ENCODE data around the gene CERS6. TPM values are rescaled to one million over a fixed set of nuclear protein-coding genes. Genes with fewer than 3 reads are reported as not detected.

Gene CERS6
- total and polyA plus RNA-seq, 2 of the 8 experiments (the other 6 are each of a cell fraction or from before 2014, with no cell fraction given), result 6.8 to 28.2 TPM

- H3K14ac ChIP-seq (ENCODE audit: insufficient read length), result no peak overlapping the region
- CTCF ChIA-PET (ENCODE audit: partially characterized antibody), result interaction anchor here (0.8 to 1.8 kb wide), 5 partner anchors 9 to 84 kb away, joined by 3 to 5 read pairs (median 3); no protein-coding TSS in a partner anchor
- no peak overlapping the region for H2BK15ac ChIP-seq (ENCODE audit: low read length)
- H3K79me1 ChIP-seq (ENCODE audit: low read depth, low read length), result no peaks in the 10 kb centered on the region
- H3K23me2 ChIP-seq (ENCODE audit: low read depth, low read length), result no peaks in the 10 kb centered on the region
- no peak overlapping the region for H3K23ac ChIP-seq (ENCODE audit: insufficient read length)
- no peak overlapping the region for H2BK5ac ChIP-seq (ENCODE audit: low read depth, low read length)
- TF ChIP-seq CTBP2 (IDR thresholded peaks at IDR 0.05; ENCODE audit: borderline replicate concordance, insufficient read depth, insufficient read length, low read length) (no peak), CBX5 (IDR thresholded peaks at IDR 0.05; ENCODE audit: low read depth, low read length) (no peak), SIN3A (conservative IDR thresholded peaks at IDR 0.05 in 1 of 2, IDR thresholded peaks at IDR 0.05 in 1 of 2; ENCODE audit: low read depth in 1 of 2, low read length in 2 of 2) (no peak), FOSL1 (IDR thresholded peaks at IDR 0.05; ENCODE audit: insufficient read depth, low read depth, low read length) (no peak), POU5F1 (IDR thresholded peaks at IDR 0.05; ENCODE audit: low read depth, low read length) (no peak), CHD2 (IDR thresholded peaks at IDR 0.05; ENCODE audit: low read length) (no peak), ATF3 (IDR thresholded peaks at IDR 0.05; ENCODE audit: insufficient read depth, low read depth, low read length) (no peak), SP2 (IDR thresholded peaks at IDR 0.05; ENCODE audit: low read length) (no peak), KDM5A (IDR thresholded peaks at IDR 0.05; ENCODE audit: low read length) (no peak)
- TF ChIP-seq, protein P1, sequence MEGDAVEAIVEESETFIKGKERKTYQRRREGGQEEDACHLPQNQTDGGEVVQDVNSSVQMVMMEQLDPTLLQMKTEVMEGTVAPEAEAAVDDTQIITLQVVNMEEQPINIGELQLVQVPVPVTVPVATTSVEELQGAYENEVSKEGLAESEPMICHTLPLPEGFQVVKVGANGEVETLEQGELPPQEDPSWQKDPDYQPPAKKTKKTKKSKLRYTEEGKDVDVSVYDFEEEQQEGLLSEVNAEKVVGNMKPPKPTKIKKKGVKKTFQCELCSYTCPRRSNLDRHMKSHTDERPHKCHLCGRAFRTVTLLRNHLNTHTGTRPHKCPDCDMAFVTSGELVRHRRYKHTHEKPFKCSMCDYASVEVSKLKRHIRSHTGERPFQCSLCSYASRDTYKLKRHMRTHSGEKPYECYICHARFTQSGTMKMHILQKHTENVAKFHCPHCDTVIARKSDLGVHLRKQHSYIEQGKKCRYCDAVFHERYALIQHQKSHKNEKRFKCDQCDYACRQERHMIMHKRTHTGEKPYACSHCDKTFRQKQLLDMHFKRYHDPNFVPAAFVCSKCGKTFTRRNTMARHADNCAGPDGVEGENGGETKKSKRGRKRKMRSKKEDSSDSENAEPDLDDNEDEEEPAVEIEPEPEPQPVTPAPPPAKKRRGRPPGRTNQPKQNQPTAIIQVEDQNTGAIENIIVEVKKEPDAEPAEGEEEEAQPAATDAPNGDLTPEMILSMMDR (IDR thresholded peaks at IDR 0.05; ENCODE audit: control extremely low read depth in 1 of 3, insufficient read depth in 1 of 3, low read depth in 1 of 3, low read length in 3 of 3), result no peak
- no peaks in the 10 kb centered on the region for H3K9me3 ChIP-seq (ENCODE audit: insufficient read depth in 2 of 2, low read depth in 1 of 2, low read length in 1 of 2)
- no peak overlapping the region for H4K5ac ChIP-seq (ENCODE audit: insufficient read length, low read depth, low read length)
- H3K4me1 ChIP-seq (replicated peaks in 1 of 4; ENCODE audit: control insufficient read depth in 3 of 4, insufficient read depth in 4 of 4, low read length in 3 of 4), result peaks cover 0 to 7% (median 5%) of the 10 kb centered on the region in 4 experiments; a peak in 4 of 7 replicates
- H2BK12ac ChIP-seq (ENCODE audit: low read depth, low read length), result no peak overlapping the region
- FAIRE-seq, result no peak
- no peak for DNase-seq (ENCODE audit: low read depth in 1 of 2, low spot score in 2 of 2)
- no peak overlapping the region for H2AK5ac ChIP-seq (ENCODE audit: low read depth, low read length)
- POLR2A ChIA-PET (ENCODE audit: partially characterized antibody), result no interaction called here
- no peaks in the 10 kb centered on the region for H3K27me3 ChIP-seq (replicated peaks in 1 of 4; ENCODE audit: control insufficient read depth in 3 of 4, extremely low read depth in 1 of 4, insufficient read depth in 3 of 4, low read length in 3 of 4)
- no peak overlapping the region for H3K27ac ChIP-seq (ENCODE audit: low read depth, low read length)
- H3K79me2 ChIP-seq (ENCODE audit: control insufficient read depth in 1 of 2, insufficient read depth in 2 of 2, low read length in 2 of 2), result peaks cover 0 to 25% of the 10 kb centered on the region in 2 experiments; a peak in 3 of 4 replicates
- H3K36me3 ChIP-seq (ENCODE audit: control insufficient read depth in 2 of 4, insufficient read depth in 4 of 4, low read length in 3 of 4), result no peaks in the 10 kb centered on the region
- H4K20me1 ChIP-seq (replicated peaks in 1 of 2; ENCODE audit: control insufficient read depth in 1 of 2, insufficient read depth in 2 of 2, low read length in 2 of 2), result no peaks in the 10 kb centered on the region
- no peak overlapping the region for H2BK20ac ChIP-seq (ENCODE audit: low read length)
- H3K56ac ChIP-seq (replicated peaks; ENCODE audit: insufficient read length, low read depth, low read length), result no peak overlapping the region
- H4K91ac ChIP-seq (replicated peaks; ENCODE audit: insufficient read length, low read length), result no peak overlapping the region
- no peak overlapping the region for H2BK120ac ChIP-seq (replicated peaks; ENCODE audit: low read depth, low read length)
- H3K4me3 ChIP-seq (ENCODE audit: extremely low read depth in 1 of 4, insufficient read depth in 2 of 4, low read depth in 3 of 4, low read length in 4 of 4), result no peak overlapping the region
- H3K9ac ChIP-seq (replicated peaks in 1 of 4; ENCODE audit: extremely low read depth in 1 of 4, low read depth in 3 of 4, low read length in 3 of 4), result no peak overlapping the region
- H3K18ac ChIP-seq (ENCODE audit: extremely low read depth, low read length), result no peak overlapping the region
- no peak overlapping the region for H4K8ac ChIP-seq (ENCODE audit: extremely low read depth, insufficient read depth, low read length)
- H3K4ac ChIP-seq (replicated peaks; ENCODE audit: insufficient read length, low read depth, low read length), result no peak overlapping the region
- no peak overlapping the region for H3K4me2 ChIP-seq (ENCODE audit: insufficient read depth in 1 of 2, low read depth in 2 of 2, low read length in 2 of 2)
- no peak overlapping the region for H2AFZ ChIP-seq (ENCODE audit: low read length)
Measured at GRCh38 chr2:168650781-168651180, 194.7 kb downstream of the CERS6 start.
